Panc1 (cell line): ENCODE measurements around the gene GID8. TPM values are rescaled to one million over a fixed set of nuclear protein-coding genes. Genes with fewer than 3 reads are reported as not detected.
A peak's percentile ranks its signal among the peaks of the same experiment; 100 is the strongest.

ENCODE experiments used
- ATAC-seq: fragments of 200-7000 bp; cut with Tn5 transposase; 2 replicates; pipeline ENCODE4 v1.9.1; 2020; ENCODE audit warnings: mild to moderate bottlenecking, moderate library complexity
- BruUV-seq: library from RNA; stranded (reverse); fragments of 400-500 nt; replicated peaks from 2 replicates; lab custom pipeline; 2021; lab: Mats Ljungman, UMichigan
- CTCF ChIA-PET: fragments of 300-600 bp; sonication (Branson Sonifier 250); formaldehyde crosslinking; loops from one replicate; lab custom pipeline; 2022; ENCODE audit warnings: antibody characterized with exemption; lab: Charles Lee
- POLR2A ChIA-PET: fragments of 300-600 bp; sonication (Branson Sonifier 250); formaldehyde crosslinking; loops from one replicate; lab custom pipeline; 2022; ENCODE audit warnings: antibody characterized with exemption; lab: Charles Lee
- DNase-seq: peaks from one replicate; pipeline ENCODE4 v3.0.0-alpha.2; 2010; ENCODE audit warnings: low read depth, low spot score
- H3K27ac ChIP-seq: 2 replicates; pipeline ENCODE4 v1.5.1; 2011; ENCODE audit warnings: mild to moderate bottlenecking, low read length, inconsistent platforms
- H3K27me3 ChIP-seq: fragments of 200-500 bp; sonication (Bioruptor generic); 2 replicates; pipeline ENCODE4 v1.6.0; 2014; ENCODE audit warnings: low read length, inconsistent platforms; ENCODE audit not compliant: control insufficient read depth, insufficient read depth
- H3K36me3 ChIP-seq: fragments of 200-500 bp; sonication (Bioruptor generic); 2 replicates; pipeline ENCODE4 v1.5.1; 2014; ENCODE audit warnings: inconsistent platforms, mild to moderate bottlenecking, low read length, moderate library complexity; ENCODE audit not compliant: control insufficient read depth, insufficient read depth
- H3K4me1 ChIP-seq: 2 replicates; pipeline ENCODE4 v1.5.1; 2011; ENCODE audit warnings: inconsistent platforms, mild to moderate bottlenecking, low read length, moderate library complexity; ENCODE audit not compliant: control insufficient read depth, insufficient read depth
- H3K4me3 ChIP-seq, 2 experiments: 2 replicates each; pipeline ENCODE4 v1.5.1; 2011 to 2012; ENCODE audit warnings: low read depth in 2 of 2, low read length in 2 of 2, mild to moderate bottlenecking in 2 of 2, inconsistent platforms in 1 of 2, moderate library complexity in 1 of 2
- H3K9me3 ChIP-seq: fragments of 200-500 bp; sonication (Bioruptor generic); 2 replicates; pipeline ENCODE4 v1.5.1; 2014; ENCODE audit warnings: low read depth, mild to moderate bottlenecking, inconsistent platforms, low read length, moderate library complexity; ENCODE audit not compliant: control insufficient read depth, insufficient read depth
- CTCF ChIP-seq: fragments of 450-650 bp; IDR thresholded peaks from 2 replicates; pipeline ENCODE4 v1.5.1; 2017; ENCODE audit warnings: mild to moderate bottlenecking
- POLR2AphosphoS5 ChIP-seq: IDR thresholded peaks from 2 replicates; pipeline ENCODE4 v1.6.1; 2012; ENCODE audit warnings: mild to moderate bottlenecking, low read depth, low read length, moderate library complexity
- REST ChIP-seq, 2 experiments: IDR thresholded peaks; 2 replicates each; pipeline ENCODE4 v1.6.1; 2011 to 2012; ENCODE audit warnings: low read depth in 2 of 2, control low read depth in 1 of 2, low read length in 1 of 2, mild to moderate bottlenecking in 1 of 2, moderate library complexity in 1 of 2; ENCODE audit not compliant: insufficient read depth in 1 of 2
- SIN3A ChIP-seq: IDR thresholded peaks from 2 replicates; pipeline ENCODE4 v1.6.1; 2012; ENCODE audit warnings: low read depth, mild to moderate bottlenecking, low read length, moderate library complexity, borderline replicate concordance; ENCODE audit not compliant: insufficient read depth
- TCF7L2 ChIP-seq: IDR thresholded peaks from 2 replicates; pipeline ENCODE4 v1.6.1; 2011; ENCODE audit warnings: mild to moderate bottlenecking, low read depth, low read length, inconsistent platforms
- in situ Hi-C: cut with HindIII; loops from 2 replicates; pipeline ENCODE4 v1.10.0; 2016; ENCODE audit warnings: low sequenced_read_pairs, low pct_unique_long_range_greater_than_20kb
- intact Hi-C: fragments of 100-400 bp; cut with micrococcal nuclease; formaldehyde crosslinking; loops from one replicate; pipeline ENCODE4 v1.10.0; 2022; ENCODE audit not compliant: unreplicated experiment
- total RNA-seq: library from RNA; stranded (reverse); gene quantifications from one replicate; pipeline ENCODE4 v1.2.1, GENCODE V29; 2021; ENCODE audit not compliant: unreplicated experiment

The GID8 gene
- total RNA-seq, 1 experiment from 2014 or later, result 37.3 TPM

- ChIA-PET CTCF (no interaction called here), POLR2A (no interaction called here)
- no peak overlapping the region for H3K4me3 ChIP-seq
- no peaks in the 10 kb centered on the region for H3K9me3 ChIP-seq
- H3K36me3 ChIP-seq, result peaks cover 19% of the 10 kb centered on the region
- H3K27me3 ChIP-seq, result no peaks in the 10 kb centered on the region
- peaks cover 2% of the 10 kb centered on the region; the same call in 1 of the 2 replicates for H3K4me1 ChIP-seq
- BruUV-seq, result no TSS peak
- intact Hi-C loops, result no loop called here
- TF ChIP-seq CTCF (no peak; the same call in 1 of the 2 replicates), POLR2AphosphoS5 (0 out of 2 replicates have a peak, but pooled peaks have one; percentile 13)
- in situ Hi-C loops, result no loop called here
- no peak for DNase-seq
- no peak overlapping the region for H3K27ac ChIP-seq
- no peak for ATAC-seq
Measured at GRCh38 chr20:62893700-62894099, 44.2 kb upstream of the GID8 start.

- H3K27me3 ChIP-seq, result no peaks in the 10 kb centered on the region
- H3K4me3 ChIP-seq, result no peak overlapping the region
- in situ Hi-C loops (no loop called here), intact Hi-C loops (no loop called here)
- no peaks in the 10 kb centered on the region for H3K9me3 ChIP-seq
- DNase-seq (no peak), ATAC-seq (no peak)
- BruUV-seq, result no TSS peak
- ChIA-PET CTCF (no interaction called here), POLR2A (no interaction called here)
- peaks cover 4% of the 10 kb centered on the region; the same call in 1 of the 2 replicates for H3K4me1 ChIP-seq
- H3K27ac ChIP-seq, result no peak overlapping the region
- TF ChIP-seq TCF7L2 (no peak), SIN3A (no peak), CTCF (no peak), POLR2AphosphoS5 (no peak), REST (IDR thresholded peaks at IDR 0.05; ENCODE audit: insufficient read depth in 1 of 2, low read depth in 2 of 2, low read length in 1 of 2) (no peak)
- H3K36me3 ChIP-seq, result peaks cover 19% of the 10 kb centered on the region
Measured at GRCh38 chr20:62894261-62894660, 43.7 kb upstream of the GID8 start.
